Skeletal muscle tissue (tissue), 4 donors: Measurements from ENCODE around the gene OTOGL. TPM values are rescaled to one million over a fixed set of nuclear protein-coding genes. Genes with fewer than 3 reads are reported as not detected.

Experiments used
- H3K27ac ChIP-seq: one replicate; pipeline ENCODE4 v1.7.0; 2013; ENCODE audit warnings: mild to moderate bottlenecking, low read depth, low read length, inconsistent platforms
- H3K27me3 ChIP-seq, 3 donors: one replicate each; pipeline ENCODE4 v1.7.0; 2013; ENCODE audit warnings: low read length in 3 of 3; ENCODE audit not compliant: control insufficient read depth in 3 of 3, insufficient read depth in 3 of 3
- H3K36me3 ChIP-seq, 3 donors: one replicate each; pipeline ENCODE4 v1.7.0; 2013; ENCODE audit warnings: low read length in 3 of 3; ENCODE audit not compliant: control insufficient read depth in 3 of 3, insufficient read depth in 3 of 3
- H3K4me1 ChIP-seq, 3 donors: one replicate each; pipeline ENCODE4 v1.7.0; 2013; ENCODE audit warnings: low read length in 3 of 3, mild to moderate bottlenecking in 3 of 3; ENCODE audit not compliant: control insufficient read depth in 3 of 3, insufficient read depth in 3 of 3
- H3K4me3 ChIP-seq, 3 donors: one replicate each; pipeline ENCODE4 v1.7.0; 2013; ENCODE audit warnings: low read length in 3 of 3
- H3K9ac ChIP-seq, 3 donors: one replicate each; pipeline ENCODE4 v1.7.0; 2013; ENCODE audit warnings: low read length in 3 of 3, mild to moderate bottlenecking in 3 of 3, moderate library complexity in 2 of 3, low read depth in 1 of 3
- H3K9me3 ChIP-seq, 3 donors: one replicate each; pipeline ENCODE4 v1.7.0; 2013; ENCODE audit warnings: low read length in 3 of 3; ENCODE audit not compliant: control insufficient read depth in 3 of 3
- total RNA-seq: library from RNA; depleted of rRNA; stranded (reverse); fragments of >200 nt; gene quantifications from one replicate; pipeline ENCODE4 v1.2.3, GENCODE V29; 2014
- donor health status: Osteomylitis.

The OTOGL gene
- total RNA-seq, 1 donor from 2014 or later, result 0.52 TPM

GRCh38 chr12:80262346-80262745 is 163.0 kb downstream of the OTOGL start:
- H3K9ac ChIP-seq, result no peak overlapping the region
- no peak overlapping the region for H3K27ac ChIP-seq
- no peak overlapping the region for H3K4me3 ChIP-seq
- no peaks in the 10 kb centered on the region for H3K9me3 ChIP-seq
- H3K4me1 ChIP-seq, result no peaks in the 10 kb centered on the region
- H3K27me3 ChIP-seq, result no peaks in the 10 kb centered on the region
- H3K36me3 ChIP-seq, result no peaks in the 10 kb centered on the region

- Histone ChIP-seq H3K27me3 (no peaks in the 10 kb centered on the region), H3K4me3 (no peak overlapping the region), H3K9me3 (no peaks in the 10 kb centered on the region), H3K27ac (no peak overlapping the region), H3K9ac (no peak overlapping the region), H3K4me1 (no peaks in the 10 kb centered on the region), H3K36me3 (no peaks in the 10 kb centered on the region)
Measured at GRCh38 chr12:80262771-80263170, 163.4 kb downstream of the OTOGL start.

GRCh38 chr12:80264386-80264785 is 165.0 kb downstream of the OTOGL start:
- H3K9ac ChIP-seq, result no peak overlapping the region
- H3K4me3 ChIP-seq, result no peak overlapping the region
- no peak overlapping the region for H3K27ac ChIP-seq
- H3K4me1 ChIP-seq, result no peaks in the 10 kb centered on the region
- no peaks in the 10 kb centered on the region for H3K9me3 ChIP-seq
- H3K36me3 ChIP-seq, result no peaks in the 10 kb centered on the region
- H3K27me3 ChIP-seq, result no peaks in the 10 kb centered on the region

GRCh38 chr12:80264891-80265290 is 165.6 kb downstream of the OTOGL start:
- H3K36me3 ChIP-seq, result no peaks in the 10 kb centered on the region
- H3K9ac ChIP-seq, result no peak overlapping the region
- no peaks in the 10 kb centered on the region for H3K27me3 ChIP-seq
- no peak overlapping the region for H3K4me3 ChIP-seq
- no peaks in the 10 kb centered on the region for H3K4me1 ChIP-seq
- H3K9me3 ChIP-seq, result no peaks in the 10 kb centered on the region
- H3K27ac ChIP-seq, result no peak overlapping the region

- Histone ChIP-seq H3K27ac (no peak overlapping the region), H3K4me1 (no peaks in the 10 kb centered on the region), H3K4me3 (no peak overlapping the region), H3K36me3 (no peaks in the 10 kb centered on the region), H3K9ac (no peak overlapping the region), H3K27me3 (no peaks in the 10 kb centered on the region), H3K9me3 (no peaks in the 10 kb centered on the region)
Measured at GRCh38 chr12:80268924-80269749, 169.8 kb downstream of the OTOGL start.

- Histone ChIP-seq H3K4me3 (no peak overlapping the region), H3K9ac (no peak overlapping the region), H3K9me3 (no peaks in the 10 kb centered on the region), H3K27ac (no peak overlapping the region), H3K4me1 (no peaks in the 10 kb centered on the region), H3K36me3 (no peaks in the 10 kb centered on the region), H3K27me3 (no peaks in the 10 kb centered on the region)
Measured at GRCh38 chr12:80269803-80270552, 170.6 kb downstream of the OTOGL start.

GRCh38 chr12:80271780-80272179 is 172.4 kb downstream of the OTOGL start:
- no peak overlapping the region for H3K27ac ChIP-seq
- no peaks in the 10 kb centered on the region for H3K36me3 ChIP-seq
- no peak overlapping the region for H3K4me3 ChIP-seq
- no peak overlapping the region for H3K9ac ChIP-seq
- H3K9me3 ChIP-seq, result no peaks in the 10 kb centered on the region
- H3K4me1 ChIP-seq, result no peaks in the 10 kb centered on the region
- H3K27me3 ChIP-seq, result no peaks in the 10 kb centered on the region

- Histone ChIP-seq H3K9me3 (no peaks in the 10 kb centered on the region), H3K4me3 (no peak overlapping the region), H3K4me1 (no peaks in the 10 kb centered on the region)
Measured at GRCh38 chr12:80272387-80272915, 173.1 kb downstream of the OTOGL start.

GRCh38 chr12:80273144-80273543 is 173.8 kb downstream of the OTOGL start:
- Histone ChIP-seq H3K4me1 (no peaks in the 10 kb centered on the region), H3K4me3 (no peak overlapping the region), H3K9me3 (no peaks in the 10 kb centered on the region), H3K36me3 (no peaks in the 10 kb centered on the region), H3K27ac (no peak overlapping the region), H3K9ac (no peak overlapping the region), H3K27me3 (no peaks in the 10 kb centered on the region)

More at GRCh38 chr12:80272387-80272915, 173.1 kb downstream of the OTOGL start:
- Histone ChIP-seq H3K9ac (no peak overlapping the region), H3K27ac (no peak overlapping the region), H3K27me3 (no peaks in the 10 kb centered on the region), H3K36me3 (no peaks in the 10 kb centered on the region)

- no peak overlapping the region for H3K4me3 ChIP-seq
- H3K4me1 ChIP-seq, result no peaks in the 10 kb centered on the region
- no peaks in the 10 kb centered on the region for H3K9me3 ChIP-seq
- H3K27me3 ChIP-seq, result no peaks in the 10 kb centered on the region
- no peaks in the 10 kb centered on the region for H3K36me3 ChIP-seq
- no peak overlapping the region for H3K27ac ChIP-seq
- no peak overlapping the region for H3K9ac ChIP-seq
Measured at GRCh38 chr12:80277732-80278131, 178.4 kb downstream of the OTOGL start.
